NCI-H1105 treated with DMSO at 0.1 percent for 48 hours (cell line): ENCODE measurements around the gene PLA2G4E.
A peak's percentile ranks its signal among the peaks of the same experiment; 100 is the strongest.

Source experiments
- DNase-seq: peaks from one replicate; lab custom pipeline; 2025; lab: John Stamatoyannopoulos, UW

The PLA2G4E gene, protein sequence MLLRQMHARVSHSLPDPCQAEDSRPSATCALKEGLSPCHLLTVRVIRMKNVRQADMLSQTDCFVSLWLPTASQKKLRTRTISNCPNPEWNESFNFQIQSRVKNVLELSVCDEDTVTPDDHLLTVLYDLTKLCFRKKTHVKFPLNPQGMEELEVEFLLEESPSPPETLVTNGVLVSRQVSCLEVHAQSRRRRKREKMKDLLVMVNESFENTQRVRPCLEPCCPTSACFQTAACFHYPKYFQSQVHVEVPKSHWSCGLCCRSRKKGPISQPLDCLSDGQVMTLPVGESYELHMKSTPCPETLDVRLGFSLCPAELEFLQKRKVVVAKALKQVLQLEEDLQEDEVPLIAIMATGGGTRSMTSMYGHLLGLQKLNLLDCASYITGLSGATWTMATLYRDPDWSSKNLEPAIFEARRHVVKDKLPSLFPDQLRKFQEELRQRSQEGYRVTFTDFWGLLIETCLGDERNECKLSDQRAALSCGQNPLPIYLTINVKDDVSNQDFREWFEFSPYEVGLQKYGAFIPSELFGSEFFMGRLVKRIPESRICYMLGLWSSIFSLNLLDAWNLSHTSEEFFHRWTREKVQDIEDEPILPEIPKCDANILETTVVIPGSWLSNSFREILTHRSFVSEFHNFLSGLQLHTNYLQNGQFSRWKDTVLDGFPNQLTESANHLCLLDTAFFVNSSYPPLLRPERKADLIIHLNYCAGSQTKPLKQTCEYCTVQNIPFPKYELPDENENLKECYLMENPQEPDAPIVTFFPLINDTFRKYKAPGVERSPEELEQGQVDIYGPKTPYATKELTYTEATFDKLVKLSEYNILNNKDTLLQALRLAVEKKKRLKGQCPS

DNA sequence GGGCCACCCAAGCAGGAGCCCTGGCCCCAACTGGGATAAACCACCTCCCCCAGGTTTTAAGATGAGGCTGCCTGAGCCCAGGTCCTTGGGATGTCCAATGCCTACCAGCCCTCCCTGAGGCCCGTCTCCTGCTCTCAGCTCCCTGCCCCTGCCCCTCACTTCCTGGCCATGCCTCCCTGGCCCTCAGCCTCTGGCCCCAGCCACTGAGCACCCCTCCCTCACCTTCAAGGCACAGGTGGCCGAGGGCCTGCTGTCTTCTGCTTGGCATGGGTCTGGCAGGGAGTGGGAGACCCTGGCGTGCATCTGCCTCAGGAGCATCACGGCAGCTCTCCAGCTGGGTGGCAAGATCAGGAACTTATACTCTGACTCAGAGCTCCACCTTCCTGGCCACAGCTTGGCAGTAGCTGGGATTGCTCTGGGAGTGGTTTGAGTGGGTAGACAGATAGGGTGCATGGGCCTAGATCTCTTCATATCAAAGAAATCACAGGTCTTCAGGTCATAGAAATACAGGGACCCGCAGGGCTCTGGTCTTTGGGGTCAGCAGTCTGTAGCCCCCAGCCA lies at the start of gene PLA2G4E:
Gene PLA2G4E, minus strand, starts transcription at position 330 of the 561 bp plus-strand sequence. Its CDS starts 12 bp downstream, at position 318.
- DNase-seq = no peak

DNA sequence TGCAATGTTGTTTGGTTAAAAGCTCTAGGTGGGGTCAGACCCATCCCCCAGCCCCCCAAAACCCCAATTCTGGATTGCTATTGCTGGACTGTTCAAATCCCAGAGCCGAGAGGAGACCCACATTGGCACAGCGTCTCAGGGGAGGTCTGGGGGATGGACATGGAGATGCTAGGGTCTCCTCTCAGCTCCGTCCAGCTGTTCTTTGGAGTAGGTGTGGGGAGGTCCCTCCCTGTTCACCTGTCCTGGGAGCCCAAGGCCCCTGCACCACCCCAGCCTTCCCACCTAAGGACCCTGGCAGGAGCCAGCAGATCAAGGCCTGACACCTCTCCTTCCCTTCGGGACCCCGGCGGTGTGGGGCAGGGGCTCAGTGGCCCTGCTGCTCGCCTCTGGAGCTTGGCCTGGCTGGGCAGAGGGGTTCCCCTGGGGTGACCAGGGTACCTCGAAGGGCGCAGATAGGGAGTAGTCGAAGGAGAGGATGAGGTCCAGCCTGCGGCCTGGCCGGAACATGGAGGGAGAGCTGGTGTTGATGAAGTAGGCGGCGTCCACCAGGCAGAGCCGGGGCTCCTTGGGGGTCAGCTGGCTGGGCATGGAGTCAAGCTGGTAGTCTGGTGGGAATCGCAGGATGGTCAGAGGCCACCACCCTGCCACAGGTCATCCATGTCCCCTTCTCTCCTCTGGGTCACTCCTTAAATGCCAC lies 49.6 kb upstream of the PLA2G4E start:
- no peak for DNase-seq

DNA sequence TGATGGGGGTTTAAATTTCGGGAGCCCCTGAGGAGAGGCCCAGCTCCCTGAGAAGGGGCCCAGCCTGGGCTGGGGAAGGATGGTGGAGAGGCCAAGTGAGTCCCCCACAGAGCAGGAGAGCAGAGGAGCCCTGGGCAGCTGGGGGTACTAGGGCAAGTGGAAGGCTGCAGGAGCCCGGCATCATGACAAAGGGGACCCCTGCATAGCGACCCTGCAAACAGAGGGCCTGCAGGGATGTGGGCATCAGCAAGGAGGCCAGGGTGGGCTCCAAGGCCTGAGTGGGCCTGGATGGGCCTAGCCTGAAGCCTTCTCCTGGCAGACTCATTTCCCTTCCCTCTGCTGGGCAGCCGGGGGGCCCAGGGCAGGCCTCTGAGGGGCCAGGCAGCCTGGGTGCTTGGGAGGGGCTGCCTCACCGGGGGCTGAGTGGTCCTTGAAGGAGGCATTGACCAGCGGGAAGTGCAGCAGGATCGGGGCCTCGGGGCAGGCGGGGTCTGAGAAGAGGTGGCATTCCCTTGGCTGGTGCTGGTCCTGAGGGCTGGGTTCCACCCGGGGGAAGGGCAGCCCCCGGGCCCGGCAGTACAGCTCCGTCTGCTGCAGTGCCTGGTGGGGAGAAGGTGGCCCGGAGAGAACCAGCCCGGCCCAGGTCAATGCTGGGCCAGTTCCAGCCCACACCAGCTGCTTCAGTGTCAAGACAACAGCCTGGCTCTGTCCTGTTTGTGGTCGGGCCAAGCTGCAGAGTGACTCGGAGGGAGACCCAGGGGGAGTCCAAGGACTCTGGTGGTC lies 48.8 kb upstream of the PLA2G4E start:
- no peak for DNase-seq

DNA sequence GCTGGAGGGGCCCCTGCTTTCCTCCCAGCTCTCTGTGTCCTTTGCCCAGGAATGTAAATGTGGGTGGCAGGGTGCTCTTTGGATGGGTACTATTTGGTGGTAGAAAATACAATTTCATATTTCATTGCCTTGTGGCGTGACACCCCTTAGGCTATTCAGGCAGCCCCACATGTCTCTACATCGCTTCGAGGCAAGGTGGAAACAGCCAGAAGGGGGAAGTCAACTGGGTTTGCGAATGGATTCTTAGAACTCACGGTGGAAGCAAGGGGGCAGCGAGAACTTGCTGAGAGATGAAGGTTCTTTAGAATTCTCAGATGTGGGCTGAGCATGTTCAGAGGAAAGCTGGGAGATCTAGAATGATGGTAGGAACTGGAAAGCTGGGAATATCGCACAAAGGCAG lies 48.2 kb upstream of the PLA2G4E start:
- DNase-seq = no peak

DNA sequence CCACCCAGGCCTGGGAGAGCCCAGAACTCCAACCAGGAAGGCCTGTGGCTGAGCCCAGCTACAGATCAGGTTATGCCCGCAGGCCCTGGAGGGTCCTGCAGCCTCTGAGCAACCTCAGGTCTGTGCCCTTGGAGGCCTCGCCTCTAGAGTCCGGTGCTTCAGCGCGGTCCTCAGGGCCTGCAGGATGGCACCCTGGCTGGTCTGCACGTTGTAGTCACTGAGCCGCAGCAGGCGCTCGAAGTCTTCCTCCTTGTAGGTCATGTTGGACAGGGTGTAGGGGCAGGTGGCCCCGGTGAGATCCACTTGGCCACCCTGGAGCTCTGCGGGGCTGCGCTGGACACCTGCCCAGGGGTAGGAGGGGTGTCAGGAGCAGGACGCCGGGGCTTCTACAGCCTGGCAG lies 47.8 kb upstream of the PLA2G4E start:
- DNase-seq = no peak

DNA sequence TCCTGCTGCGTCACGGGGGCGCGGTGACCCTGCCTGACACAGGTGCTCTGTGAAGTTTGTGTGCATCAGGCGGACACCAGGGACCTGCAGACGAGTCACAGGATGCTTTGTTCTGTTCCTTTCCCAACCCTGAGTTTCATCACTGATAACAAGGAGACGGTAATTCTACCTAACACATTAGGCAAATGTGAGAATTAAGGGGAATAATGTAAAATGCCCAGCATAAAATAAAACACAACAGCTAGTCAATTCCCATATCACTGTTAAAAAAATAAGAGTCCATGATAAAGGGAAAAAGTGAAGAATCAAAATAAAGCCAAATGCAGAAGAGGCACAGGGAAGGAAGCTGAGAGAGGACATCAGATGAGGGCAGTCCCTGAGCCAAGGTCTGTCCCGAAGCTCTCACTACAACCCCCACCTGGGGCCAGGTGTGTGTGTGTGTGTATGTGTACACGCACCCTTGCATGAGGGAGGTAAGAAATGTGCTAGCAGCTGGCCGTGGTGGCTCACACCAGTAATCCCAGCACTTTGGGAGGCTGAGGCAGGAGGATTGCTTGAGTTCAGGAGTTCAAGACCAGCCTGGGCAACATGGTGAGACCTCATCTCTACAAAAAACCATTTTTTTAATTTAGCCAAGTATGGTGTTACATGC lies 46.0 kb upstream of the PLA2G4E start:
- DNase-seq = no peak

DNA sequence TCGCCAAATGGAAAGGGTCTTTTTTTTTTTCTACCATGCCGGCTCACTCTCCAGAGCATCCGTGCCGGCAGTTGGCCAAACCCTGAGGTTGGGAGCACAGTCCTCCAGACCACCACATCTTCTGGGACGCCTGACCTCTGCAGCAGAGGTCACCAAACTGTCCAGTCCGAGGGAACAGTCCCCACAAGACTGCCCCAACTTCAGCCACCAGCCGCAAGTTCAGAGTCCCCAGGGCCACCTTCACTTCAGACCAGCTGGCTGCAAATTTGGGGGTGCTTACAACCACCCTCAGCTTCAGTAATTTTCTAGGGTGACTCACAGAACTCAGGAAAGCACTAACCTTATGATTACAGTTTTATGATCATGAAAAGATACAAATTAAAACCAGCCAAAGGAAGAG lies 44.6 kb upstream of the PLA2G4E start:
- no peak for DNase-seq

DNA sequence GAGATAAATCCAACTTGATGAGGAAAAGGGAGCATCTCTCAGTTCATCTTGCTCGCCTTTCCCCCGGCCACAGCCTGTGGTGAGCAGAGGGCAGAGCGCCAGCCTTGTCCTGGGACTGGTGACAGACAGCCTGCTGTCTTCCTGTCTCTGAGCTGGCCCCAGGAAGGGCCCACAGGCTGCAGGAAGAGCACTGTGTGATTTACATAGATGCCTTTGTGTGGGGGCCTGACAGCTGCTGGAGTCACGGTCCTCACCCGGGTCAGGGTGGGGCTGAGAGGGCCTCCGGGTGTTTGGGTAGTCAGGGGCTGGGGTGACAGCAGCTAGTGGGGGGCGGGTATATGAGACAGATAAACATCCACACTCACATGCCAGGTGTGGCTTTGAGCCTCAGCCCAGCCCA lies 44.2 kb upstream of the PLA2G4E start:
- peak; percentile 23 for DNase-seq

DNA sequence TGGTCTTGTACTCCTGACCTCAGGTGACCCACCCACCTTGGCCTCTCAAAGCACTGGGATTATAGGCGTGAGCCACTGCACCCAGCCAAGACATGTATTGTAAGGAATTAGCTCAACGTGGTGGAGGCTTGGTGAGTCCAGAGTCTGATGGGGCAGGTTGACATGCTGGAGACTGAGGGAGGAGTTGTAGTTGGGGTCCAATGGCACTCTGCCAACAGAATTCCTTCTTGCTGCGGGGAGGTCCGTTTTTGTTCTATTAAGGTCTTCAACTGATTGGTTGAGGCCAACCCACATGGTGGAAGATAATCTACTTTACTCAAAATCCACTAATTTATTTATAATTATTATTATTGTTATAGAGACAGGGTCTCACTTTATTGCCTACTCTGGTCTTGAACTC lies 43.4 kb upstream of the PLA2G4E start:
- no peak for DNase-seq

DNA sequence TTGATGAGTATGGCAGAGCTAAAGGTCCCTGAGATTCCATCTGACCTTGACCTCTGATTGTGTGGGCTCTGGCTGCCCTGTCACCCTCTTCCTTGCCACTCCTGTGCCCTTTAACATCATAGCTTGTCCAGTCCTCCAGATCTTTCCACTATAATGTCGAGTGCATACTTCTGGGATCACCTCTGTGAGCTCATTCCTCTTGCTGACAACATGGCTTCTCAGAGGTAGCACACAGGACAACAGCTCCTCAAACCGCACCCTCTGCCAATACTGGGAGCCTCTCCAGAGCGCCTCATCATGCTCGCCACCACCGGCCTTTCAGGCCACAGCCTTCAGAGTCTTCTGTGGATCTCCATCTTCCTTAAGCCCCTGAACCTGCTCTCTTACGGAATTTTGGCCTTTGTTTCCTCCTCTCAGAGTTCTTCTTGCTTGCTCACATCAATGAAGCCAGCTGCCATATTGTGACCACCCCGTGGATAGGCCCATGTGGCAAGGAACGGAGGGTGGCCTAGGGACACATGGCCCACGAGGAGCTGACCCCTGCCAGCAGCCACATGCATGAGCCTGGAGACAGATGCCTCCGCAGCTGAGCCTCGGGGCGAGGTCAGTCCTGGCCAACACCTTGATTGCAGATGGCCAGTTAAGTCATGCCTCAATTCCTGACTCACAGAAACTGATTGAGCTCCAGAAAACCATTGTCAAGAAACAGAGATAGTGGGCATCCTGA lies 42.4 kb upstream of the PLA2G4E start:
- no peak for DNase-seq

DNA sequence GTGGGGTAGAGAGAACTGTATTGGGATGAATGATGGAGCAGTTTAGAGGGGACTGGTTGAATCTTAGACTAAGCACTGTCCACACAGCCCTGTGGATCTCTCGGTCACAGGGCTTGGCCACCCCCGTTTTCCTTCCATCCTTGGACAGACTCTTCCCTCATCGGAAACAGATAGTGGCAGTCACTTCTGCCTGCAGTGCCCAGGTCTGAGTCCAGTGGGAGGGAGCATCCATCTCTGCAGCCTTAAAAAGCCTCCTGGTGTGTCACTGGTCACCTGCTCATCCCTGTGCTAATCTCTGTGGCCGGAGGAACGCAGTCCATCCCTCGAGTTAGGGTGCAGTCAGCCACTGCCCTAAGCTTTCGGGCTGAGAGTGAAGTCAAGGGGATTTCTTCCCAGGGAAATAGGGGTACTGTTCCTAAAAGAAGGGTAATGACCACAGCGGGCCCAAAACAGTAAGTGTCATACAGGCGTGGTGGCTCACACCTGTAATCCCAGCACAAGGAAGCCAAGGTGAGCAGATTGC lies 41.5 kb upstream of the PLA2G4E start:
- no peak for DNase-seq

DNA sequence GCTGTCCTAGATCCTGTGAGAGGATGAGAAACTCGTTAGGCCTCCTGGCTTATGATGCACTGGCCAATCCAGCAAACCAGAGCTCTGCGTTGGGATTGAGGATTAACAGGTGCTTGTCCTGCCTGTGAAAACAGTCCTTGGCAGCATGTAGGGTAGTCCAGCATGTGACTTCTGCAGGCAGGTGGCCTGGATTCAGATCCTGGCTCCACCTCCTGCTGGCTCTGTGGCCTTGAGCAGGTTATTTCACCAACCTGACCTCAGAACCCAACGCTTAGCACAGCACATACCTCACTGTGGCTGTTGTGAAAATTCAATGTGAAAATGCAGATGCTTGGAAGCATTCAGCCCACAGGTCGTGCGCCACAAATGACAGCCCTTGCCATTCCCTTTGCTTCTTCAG lies 40.0 kb upstream of the PLA2G4E start:
- DNase-seq = no peak

DNA sequence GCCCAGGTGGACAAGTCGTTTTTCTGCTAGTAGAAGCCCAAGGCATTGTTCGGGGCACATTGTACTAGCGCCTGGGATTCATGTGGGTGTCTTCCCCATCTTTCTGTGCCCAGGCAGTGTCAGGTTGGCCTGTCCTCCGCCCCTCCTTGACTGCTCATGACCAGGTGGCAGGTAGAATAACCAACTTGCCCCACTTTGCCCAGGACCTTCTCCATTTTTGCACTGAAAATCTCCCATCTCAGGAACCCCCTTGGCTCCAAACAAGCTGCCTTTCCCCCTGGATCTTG lies 39.6 kb upstream of the PLA2G4E start:
- DNase-seq = no peak

DNA sequence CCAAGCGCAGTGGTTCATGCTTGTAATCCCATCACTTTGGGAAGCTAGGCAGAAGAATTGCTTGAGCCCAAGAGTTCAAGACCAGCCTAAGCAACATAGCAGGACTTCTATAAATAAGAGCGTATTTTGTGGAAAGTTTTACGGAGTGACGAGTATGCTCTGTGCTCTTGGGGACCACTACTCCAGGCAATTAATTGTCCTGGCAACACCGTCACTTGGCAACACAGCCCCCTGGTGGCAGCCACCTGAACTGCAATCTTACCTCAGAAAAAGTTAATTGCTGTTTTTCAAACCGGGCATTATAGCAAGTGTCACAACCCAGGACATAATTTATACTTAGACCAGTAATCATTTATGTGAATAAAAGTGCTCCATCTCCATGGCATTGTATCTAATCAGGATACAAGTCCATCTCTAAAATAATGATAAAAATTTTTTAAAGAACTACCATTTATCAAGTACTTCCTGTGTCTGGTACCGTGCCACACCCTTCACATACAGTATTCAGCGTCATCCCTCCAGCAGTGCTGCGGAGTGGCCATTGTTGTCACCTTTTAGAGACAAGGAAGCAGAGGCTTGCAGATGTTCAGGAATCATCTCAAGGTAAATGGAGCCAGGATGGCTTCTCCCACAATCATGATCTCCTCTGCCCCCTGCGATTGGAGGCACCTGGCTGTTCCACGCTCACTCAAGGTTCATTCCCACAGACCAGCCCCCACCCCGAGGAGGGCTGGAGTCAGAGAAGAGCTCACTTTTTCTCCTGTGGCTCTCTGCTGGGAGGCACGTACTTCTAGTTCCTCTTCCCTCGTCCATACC lies 39.0 kb upstream of the PLA2G4E start:
- peak; percentile 29 for DNase-seq

DNA sequence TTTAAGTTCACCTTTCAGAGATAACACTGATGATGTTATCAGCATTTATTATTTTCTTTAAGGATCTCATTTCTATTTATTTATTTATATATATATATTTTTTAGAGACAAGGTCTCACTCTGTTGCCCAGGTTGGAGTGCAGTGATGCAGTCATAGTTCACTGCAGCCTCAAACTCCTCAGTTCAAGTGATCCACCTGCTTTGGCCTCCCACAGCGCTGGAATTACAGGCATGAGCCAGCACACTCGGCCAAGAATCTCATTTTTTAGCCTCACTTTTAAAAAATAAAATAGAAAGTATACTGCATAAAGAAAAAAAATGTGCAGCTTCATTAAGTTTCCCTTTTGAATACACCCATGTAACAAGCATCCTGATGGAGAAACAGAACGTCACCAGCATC lies 37.9 kb upstream of the PLA2G4E start:
- DNase-seq = no peak

DNA sequence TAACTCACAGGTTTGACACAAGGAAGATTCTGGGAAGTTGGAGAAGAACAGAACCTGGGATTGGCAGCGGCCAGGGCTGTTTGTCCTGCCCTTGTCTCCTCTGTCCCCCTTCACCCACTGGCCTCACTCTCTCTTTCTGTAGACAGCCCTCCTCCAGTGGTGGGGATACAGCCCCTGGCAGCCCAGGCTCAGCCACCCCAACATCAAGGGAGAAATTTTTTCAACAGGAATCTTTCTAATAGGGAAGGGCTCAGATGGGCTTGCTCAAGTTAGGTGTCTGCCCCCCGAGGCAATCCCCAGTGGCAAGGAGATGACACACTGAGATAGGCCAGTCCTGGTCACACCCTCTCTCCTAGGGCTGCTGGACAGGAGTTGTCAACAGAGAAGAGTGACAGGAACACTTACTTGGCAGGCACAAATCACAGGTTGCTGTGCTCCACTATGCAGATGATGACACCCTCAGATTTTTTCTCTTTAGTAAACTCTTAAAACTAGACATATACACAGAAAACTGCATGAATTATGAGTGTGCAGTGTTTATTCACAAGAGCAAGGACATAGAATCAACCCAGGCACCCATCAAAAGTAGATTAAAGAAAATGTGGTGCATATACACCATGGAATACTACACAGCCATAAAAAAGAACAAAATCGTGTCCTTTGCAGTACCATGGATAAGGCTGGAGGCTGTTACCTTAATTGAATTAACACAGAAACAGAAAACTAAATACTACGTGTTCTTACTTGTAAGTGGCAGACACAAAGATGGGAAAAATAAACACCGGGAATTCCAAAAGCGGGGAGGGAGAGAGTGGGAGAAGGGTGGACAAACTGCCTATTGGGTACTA lies 37.2 kb upstream of the PLA2G4E start:
- no peak for DNase-seq

DNA sequence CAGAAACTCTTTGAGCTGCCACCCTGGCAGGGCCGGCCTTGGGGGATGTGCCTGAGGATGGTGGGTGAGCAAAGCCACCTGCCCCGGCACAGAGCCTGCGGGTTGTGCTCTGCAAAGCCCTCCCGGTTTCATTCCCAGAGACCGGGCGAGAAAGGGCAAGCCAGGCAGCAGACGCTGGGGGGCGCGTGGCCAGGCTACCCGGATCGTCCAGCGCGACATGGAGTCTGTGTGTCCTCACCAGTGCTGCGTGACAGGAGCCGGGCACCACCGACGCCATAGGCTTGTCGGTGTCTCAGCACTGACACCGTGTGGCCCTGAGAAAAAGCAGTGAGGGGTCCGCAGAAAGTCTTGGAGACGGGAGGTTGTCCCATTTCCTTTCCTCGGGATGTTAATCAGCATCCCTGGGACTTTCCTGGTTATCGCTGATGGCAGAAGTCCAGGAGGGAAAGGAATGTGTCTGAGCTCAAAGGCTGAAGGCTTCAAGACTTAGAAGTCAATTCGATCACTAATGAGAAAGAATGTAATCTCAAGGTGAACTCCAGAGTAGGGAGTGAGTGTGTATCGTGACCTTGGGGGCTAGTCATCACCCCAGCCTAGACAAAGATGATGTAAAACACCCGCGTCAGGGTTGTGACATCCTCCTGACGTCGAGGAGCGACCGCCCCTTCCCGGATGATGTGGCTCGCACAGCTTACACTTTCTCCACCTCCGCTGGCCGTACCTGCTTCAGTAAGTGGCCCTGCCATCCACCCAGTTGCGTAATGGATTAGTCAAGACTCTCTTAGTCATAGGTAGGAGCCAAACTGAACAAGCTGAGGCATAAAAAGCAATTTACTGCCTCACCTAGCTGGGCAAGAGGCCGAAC lies 36.3 kb upstream of the PLA2G4E start:
- DNase-seq = peak; percentile 54

DNA sequence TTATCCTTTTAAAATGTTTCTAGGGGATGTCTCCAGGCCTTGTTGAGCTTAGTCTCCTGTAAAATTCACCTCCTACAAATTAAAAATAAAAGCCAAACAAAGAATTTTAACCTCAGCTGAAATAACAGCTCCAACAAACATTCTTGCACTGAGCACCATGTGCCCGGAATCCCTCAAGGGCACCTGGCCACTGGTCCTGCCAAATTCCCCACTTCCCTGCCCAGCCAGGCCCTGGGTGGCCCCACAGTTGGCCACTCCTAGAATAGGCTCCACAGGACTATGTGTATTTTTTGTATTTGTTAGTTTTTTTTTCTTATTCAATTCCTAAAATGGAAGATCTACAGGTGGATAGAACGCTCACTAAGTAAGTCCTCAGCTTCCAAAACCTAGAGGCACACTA lies 33.1 kb upstream of the PLA2G4E start:
- DNase-seq = no peak
